WTC11 (cell line): ENCODE data around the gene OR11H7. TPM values are rescaled to one million over a fixed set of nuclear protein-coding genes. Genes with fewer than 3 reads are reported as not detected.

Experiments
- ATAC-seq: fragments of 200-7000 bp; cut with Tn5 transposase; 2 replicates; pipeline ENCODE4 v1.10.0; 2021; ENCODE audit warnings: mild to moderate bottlenecking, moderate library complexity
- CTCF ChIA-PET: fragments of 300-600 bp; sonication (Branson Sonifier 250); formaldehyde crosslinking; loops from one replicate; lab custom pipeline; 2021; ENCODE audit warnings: antibody characterized with exemption; lab: Charles Lee
- POLR2A ChIA-PET: fragments of 350-600 bp; sonication (Branson Sonifier 250); formaldehyde crosslinking; loops from one replicate; lab custom pipeline; 2021; ENCODE audit warnings: antibody characterized with exemption; lab: Charles Lee
- DNase-seq: peaks from one replicate; pipeline ENCODE4 v3.0.0; 2021; ENCODE audit warnings: low spot score
- H3K27ac Mint-ChIP-seq: 2 replicates; pipeline ENCODE4 v1.8.0; 2021; ENCODE audit warnings: mixed read lengths
- H3K27me3 Mint-ChIP-seq: 2 replicates; pipeline ENCODE4 v1.8.0; 2021; ENCODE audit warnings: low read depth, mild to moderate bottlenecking, moderate library complexity, mixed read lengths
- H3K36me3 Mint-ChIP-seq: 2 replicates; pipeline ENCODE4 v1.8.0; 2021; ENCODE audit warnings: mixed read lengths
- H3K4me1 Mint-ChIP-seq: 2 replicates; pipeline ENCODE4 v1.8.0; 2022; ENCODE audit warnings: mixed read lengths
- H3K4me3 Mint-ChIP-seq: 2 replicates; pipeline ENCODE4 v1.8.0; 2021; ENCODE audit warnings: mild to moderate bottlenecking, moderate library complexity, mixed read lengths
- H3K9me3 Mint-ChIP-seq: 2 replicates; pipeline ENCODE4 v1.8.0; 2021; ENCODE audit warnings: mixed read lengths
- CREB1 ChIP-seq: sonication (generic); formaldehyde crosslinking; IDR thresholded peaks from 2 replicates; pipeline ENCODE4 v1.8.0; 2023; ENCODE audit warnings: mild to moderate bottlenecking, missing genetic modification reagents
- EMX1 ChIP-seq: fragments of 250-450 bp; sonication (Bioruptor Pico); IDR thresholded peaks from 2 replicates; pipeline ENCODE4 v1.8.0; 2021; ENCODE audit warnings: mild to moderate bottlenecking
- ETV6 ChIP-seq: sonication (generic); formaldehyde crosslinking; IDR thresholded peaks from 2 replicates; pipeline ENCODE4 v1.8.1; 2022; ENCODE audit warnings: mild to moderate bottlenecking, missing genetic modification reagents
- NFYB ChIP-seq: sonication (generic); formaldehyde crosslinking; conservative IDR thresholded peaks from 2 replicates; pipeline ENCODE4 v1.8.0; 2022; ENCODE audit warnings: low read depth, missing genetic modification reagents
- NR1H2 ChIP-seq: sonication (generic); formaldehyde crosslinking; IDR thresholded peaks from 2 replicates; pipeline ENCODE4 v1.9.0; 2021; ENCODE audit warnings: mild to moderate bottlenecking, moderate library complexity, missing genetic modification reagents
- OVOL2 ChIP-seq: fragments of 250-450 bp; sonication (Bioruptor Pico); IDR thresholded peaks from 2 replicates; pipeline ENCODE4 v1.9.0; 2021; ENCODE audit warnings: mild to moderate bottlenecking, borderline replicate concordance
- SMAD4 ChIP-seq: sonication (generic); formaldehyde crosslinking; IDR thresholded peaks from 2 replicates; pipeline ENCODE4 v1.8.0; 2022; ENCODE audit warnings: mild to moderate bottlenecking, missing genetic modification reagents
- TEAD1 ChIP-seq: sonication (generic); formaldehyde crosslinking; IDR thresholded peaks from 2 replicates; pipeline ENCODE4 v1.8.0; 2022; ENCODE audit warnings: mild to moderate bottlenecking, missing genetic modification reagents
- TP53 ChIP-seq: sonication (generic); formaldehyde crosslinking; IDR thresholded peaks from 2 replicates; pipeline ENCODE4 v1.8.1; 2023; ENCODE audit warnings: mild to moderate bottlenecking, missing genetic modification reagents
- ZNF219 ChIP-seq: sonication (generic); formaldehyde crosslinking; IDR thresholded peaks from 2 replicates; pipeline ENCODE4 v1.8.0; 2023; ENCODE audit warnings: missing genetic modification reagents, mild to moderate bottlenecking, borderline replicate concordance
- ZNF423 ChIP-seq: fragments of 250-450 bp; sonication (Bioruptor Pico); IDR thresholded peaks from 2 replicates; pipeline ENCODE4 v2.1.2; 2022; ENCODE audit warnings: mild to moderate bottlenecking, moderate library complexity
- total RNA-seq: library from RNA; stranded (reverse); gene quantifications from 3 replicates; pipeline ENCODE4 v1.2.3, GENCODE V29; 2021
- TF ChIP-seq, protein P1 (sequence below): sonication (generic); formaldehyde crosslinking; conservative IDR thresholded peaks from 2 replicates; pipeline ENCODE4 v1.8.1; 2022; ENCODE audit warnings: mild to moderate bottlenecking, missing genetic modification reagents
- TF ChIP-seq, protein P2 (sequence below): sonication (generic); formaldehyde crosslinking; IDR thresholded peaks from 2 replicates; pipeline ENCODE4 v1.8.0; 2022; ENCODE audit warnings: missing genetic modification reagents
- TF ChIP-seq, protein P3 (sequence below): sonication (generic); formaldehyde crosslinking; IDR thresholded peaks from 2 replicates; pipeline ENCODE4 v1.8.1; 2023; ENCODE audit warnings: mild to moderate bottlenecking, missing genetic modification reagents
- TF ChIP-seq, protein P4 (sequence below): fragments of 250-450 bp; sonication (Bioruptor Pico); IDR thresholded peaks from 2 replicates; pipeline ENCODE4 v1.8.0; 2021; ENCODE audit warnings: mild to moderate bottlenecking
- TF ChIP-seq, protein P5 (sequence below): fragments of 250-450 bp; sonication (Bioruptor Pico); IDR thresholded peaks from 2 replicates; pipeline ENCODE4 v1.9.0; 2021; ENCODE audit warnings: mild to moderate bottlenecking, borderline replicate concordance
- TF ChIP-seq, protein P6 (sequence below): sonication (generic); formaldehyde crosslinking; IDR thresholded peaks from 2 replicates; pipeline ENCODE4 v1.8.1; 2023; ENCODE audit warnings: mild to moderate bottlenecking, missing genetic modification reagents, moderate library complexity
- TF ChIP-seq, protein P7 (sequence below): sonication (generic); formaldehyde crosslinking; IDR thresholded peaks from 2 replicates; pipeline ENCODE4 v1.8.1; 2022; ENCODE audit warnings: low read depth, missing genetic modification reagents, borderline replicate concordance
- TF ChIP-seq, protein P8 (sequence below): sonication (generic); formaldehyde crosslinking; IDR thresholded peaks from 2 replicates; pipeline ENCODE4 v1.8.0; 2022; ENCODE audit warnings: mild to moderate bottlenecking, missing genetic modification reagents

Gene OR11H7
- total RNA-seq, 1 experiment from 2014 or later, result not detected

DNA sequence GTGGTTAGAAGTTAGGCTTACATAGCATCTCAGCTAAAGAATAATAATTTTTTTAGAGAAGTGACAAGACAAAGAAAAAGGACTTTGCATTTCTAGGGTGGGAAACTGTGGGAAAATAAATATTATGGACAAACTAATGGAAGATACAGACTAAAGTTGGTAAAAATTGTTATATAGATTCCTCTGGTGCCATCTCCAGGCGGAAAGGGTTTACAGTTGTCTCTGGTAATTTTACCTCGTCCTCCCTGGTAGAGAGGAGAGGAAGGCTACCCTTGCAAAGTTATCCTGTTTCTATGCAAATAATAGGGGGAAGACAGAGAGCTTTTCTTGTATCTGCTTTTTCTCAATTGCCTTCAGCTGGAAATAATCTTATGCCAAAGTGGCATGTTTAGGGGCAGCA lies 32.9 kb upstream of the OR11H7 start (continued):
- TF ChIP-seq, protein P1, sequence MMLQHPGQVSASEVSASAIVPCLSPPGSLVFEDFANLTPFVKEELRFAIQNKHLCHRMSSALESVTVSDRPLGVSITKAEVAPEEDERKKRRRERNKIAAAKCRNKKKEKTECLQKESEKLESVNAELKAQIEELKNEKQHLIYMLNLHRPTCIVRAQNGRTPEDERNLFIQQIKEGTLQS (CRISPR knock-in tag), result no peak
- TF ChIP-seq ZNF423, result no peak

GRCh38 chr14:20197459-20197858 lies 31.3 kb upstream of the OR11H7 start:
- Mint-ChIP-seq H3K36me3 (peaks cover 46% of the 10 kb centered on the region), H3K27me3 (peaks cover 14% of the 10 kb centered on the region), H3K27ac (no peak overlapping the region), H3K4me3 (no peak overlapping the region), H3K4me1 (no peaks in the 10 kb centered on the region)
- ChIA-PET POLR2A (no interaction called here), CTCF (no interaction called here)
- DNase-seq, result no peak
- ATAC-seq, result no peak
- TF ChIP-seq, protein P2, sequence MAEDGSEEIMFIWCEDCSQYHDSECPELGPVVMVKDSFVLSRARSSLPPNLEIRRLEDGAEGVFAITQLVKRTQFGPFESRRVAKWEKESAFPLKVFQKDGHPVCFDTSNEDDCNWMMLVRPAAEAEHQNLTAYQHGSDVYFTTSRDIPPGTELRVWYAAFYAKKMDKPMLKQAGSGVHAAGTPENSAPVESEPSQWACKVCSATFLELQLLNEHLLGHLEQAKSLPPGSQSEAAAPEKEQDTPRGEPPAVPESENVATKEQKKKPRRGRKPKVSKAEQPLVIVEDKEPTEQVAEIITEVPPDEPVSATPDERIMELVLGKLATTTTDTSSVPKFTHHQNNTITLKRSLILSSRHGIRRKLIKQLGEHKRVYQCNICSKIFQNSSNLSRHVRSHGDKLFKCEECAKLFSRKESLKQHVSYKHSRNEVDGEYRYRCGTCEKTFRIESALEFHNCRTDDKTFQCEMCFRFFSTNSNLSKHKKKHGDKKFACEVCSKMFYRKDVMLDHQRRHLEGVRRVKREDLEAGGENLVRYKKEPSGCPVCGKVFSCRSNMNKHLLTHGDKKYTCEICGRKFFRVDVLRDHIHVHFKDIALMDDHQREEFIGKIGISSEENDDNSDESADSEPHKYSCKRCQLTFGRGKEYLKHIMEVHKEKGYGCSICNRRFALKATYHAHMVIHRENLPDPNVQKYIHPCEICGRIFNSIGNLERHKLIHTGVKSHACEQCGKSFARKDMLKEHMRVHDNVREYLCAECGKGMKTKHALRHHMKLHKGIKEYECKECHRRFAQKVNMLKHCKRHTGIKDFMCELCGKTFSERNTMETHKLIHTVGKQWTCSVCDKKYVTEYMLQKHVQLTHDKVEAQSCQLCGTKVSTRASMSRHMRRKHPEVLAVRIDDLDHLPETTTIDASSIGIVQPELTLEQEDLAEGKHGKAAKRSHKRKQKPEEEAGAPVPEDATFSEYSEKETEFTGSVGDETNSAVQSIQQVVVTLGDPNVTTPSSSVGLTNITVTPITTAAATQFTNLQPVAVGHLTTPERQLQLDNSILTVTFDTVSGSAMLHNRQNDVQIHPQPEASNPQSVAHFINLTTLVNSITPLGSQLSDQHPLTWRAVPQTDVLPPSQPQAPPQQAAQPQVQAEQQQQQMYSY, result no peak
- no peak for TF ChIP-seq OVOL2
- TF ChIP-seq, all 79 proteins: peak for 0
- peaks cover 75% of the 10 kb centered on the region for H3K9me3 Mint-ChIP-seq

- Mint-ChIP-seq H3K36me3 (peaks cover 50% of the 10 kb centered on the region), H3K4me1 (no peaks in the 10 kb centered on the region), H3K4me3 (no peak overlapping the region), H3K27ac (no peak overlapping the region), H3K27me3 (peaks cover 15% of the 10 kb centered on the region), H3K9me3 (peaks cover 73% of the 10 kb centered on the region)
- POLR2A ChIA-PET, result no interaction called here
- CTCF ChIA-PET, result no interaction called here
- DNase-seq (no peak), ATAC-seq (no peak)
- TF ChIP-seq, protein P3, sequence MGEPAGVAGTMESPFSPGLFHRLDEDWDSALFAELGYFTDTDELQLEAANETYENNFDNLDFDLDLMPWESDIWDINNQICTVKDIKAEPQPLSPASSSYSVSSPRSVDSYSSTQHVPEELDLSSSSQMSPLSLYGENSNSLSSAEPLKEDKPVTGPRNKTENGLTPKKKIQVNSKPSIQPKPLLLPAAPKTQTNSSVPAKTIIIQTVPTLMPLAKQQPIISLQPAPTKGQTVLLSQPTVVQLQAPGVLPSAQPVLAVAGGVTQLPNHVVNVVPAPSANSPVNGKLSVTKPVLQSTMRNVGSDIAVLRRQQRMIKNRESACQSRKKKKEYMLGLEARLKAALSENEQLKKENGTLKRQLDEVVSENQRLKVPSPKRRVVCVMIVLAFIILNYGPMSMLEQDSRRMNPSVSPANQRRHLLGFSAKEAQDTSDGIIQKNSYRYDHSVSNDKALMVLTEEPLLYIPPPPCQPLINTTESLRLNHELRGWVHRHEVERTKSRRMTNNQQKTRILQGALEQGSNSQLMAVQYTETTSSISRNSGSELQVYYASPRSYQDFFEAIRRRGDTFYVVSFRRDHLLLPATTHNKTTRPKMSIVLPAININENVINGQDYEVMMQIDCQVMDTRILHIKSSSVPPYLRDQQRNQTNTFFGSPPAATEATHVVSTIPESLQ (CRISPR knock-in tag), result no peak
- no peak for TF ChIP-seq TP53 (CRISPR knock-in tag)
- TF ChIP-seq, protein P4, sequence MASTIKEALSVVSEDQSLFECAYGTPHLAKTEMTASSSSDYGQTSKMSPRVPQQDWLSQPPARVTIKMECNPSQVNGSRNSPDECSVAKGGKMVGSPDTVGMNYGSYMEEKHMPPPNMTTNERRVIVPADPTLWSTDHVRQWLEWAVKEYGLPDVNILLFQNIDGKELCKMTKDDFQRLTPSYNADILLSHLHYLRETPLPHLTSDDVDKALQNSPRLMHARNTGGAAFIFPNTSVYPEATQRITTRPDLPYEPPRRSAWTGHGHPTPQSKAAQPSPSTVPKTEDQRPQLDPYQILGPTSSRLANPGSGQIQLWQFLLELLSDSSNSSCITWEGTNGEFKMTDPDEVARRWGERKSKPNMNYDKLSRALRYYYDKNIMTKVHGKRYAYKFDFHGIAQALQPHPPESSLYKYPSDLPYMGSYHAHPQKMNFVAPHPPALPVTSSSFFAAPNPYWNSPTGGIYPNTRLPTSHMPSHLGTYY (CRISPR knock-in tag), result no peak
- TF ChIP-seq EMX1 (CRISPR knock-in tag), result no peak
- no peak for TF ChIP-seq NR1H2 (CRISPR knock-in tag)
- TF ChIP-seq, protein P5, sequence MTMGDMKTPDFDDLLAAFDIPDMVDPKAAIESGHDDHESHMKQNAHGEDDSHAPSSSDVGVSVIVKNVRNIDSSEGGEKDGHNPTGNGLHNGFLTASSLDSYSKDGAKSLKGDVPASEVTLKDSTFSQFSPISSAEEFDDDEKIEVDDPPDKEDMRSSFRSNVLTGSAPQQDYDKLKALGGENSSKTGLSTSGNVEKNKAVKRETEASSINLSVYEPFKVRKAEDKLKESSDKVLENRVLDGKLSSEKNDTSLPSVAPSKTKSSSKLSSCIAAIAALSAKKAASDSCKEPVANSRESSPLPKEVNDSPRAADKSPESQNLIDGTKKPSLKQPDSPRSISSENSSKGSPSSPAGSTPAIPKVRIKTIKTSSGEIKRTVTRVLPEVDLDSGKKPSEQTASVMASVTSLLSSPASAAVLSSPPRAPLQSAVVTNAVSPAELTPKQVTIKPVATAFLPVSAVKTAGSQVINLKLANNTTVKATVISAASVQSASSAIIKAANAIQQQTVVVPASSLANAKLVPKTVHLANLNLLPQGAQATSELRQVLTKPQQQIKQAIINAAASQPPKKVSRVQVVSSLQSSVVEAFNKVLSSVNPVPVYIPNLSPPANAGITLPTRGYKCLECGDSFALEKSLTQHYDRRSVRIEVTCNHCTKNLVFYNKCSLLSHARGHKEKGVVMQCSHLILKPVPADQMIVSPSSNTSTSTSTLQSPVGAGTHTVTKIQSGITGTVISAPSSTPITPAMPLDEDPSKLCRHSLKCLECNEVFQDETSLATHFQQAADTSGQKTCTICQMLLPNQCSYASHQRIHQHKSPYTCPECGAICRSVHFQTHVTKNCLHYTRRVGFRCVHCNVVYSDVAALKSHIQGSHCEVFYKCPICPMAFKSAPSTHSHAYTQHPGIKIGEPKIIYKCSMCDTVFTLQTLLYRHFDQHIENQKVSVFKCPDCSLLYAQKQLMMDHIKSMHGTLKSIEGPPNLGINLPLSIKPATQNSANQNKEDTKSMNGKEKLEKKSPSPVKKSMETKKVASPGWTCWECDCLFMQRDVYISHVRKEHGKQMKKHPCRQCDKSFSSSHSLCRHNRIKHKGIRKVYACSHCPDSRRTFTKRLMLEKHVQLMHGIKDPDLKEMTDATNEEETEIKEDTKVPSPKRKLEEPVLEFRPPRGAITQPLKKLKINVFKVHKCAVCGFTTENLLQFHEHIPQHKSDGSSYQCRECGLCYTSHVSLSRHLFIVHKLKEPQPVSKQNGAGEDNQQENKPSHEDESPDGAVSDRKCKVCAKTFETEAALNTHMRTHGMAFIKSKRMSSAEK (CRISPR knock-in tag), result no peak
- no peak for TF ChIP-seq ZNF219
- no peak for TF ChIP-seq SMAD4 (CRISPR knock-in tag)
- TF ChIP-seq, protein P6, sequence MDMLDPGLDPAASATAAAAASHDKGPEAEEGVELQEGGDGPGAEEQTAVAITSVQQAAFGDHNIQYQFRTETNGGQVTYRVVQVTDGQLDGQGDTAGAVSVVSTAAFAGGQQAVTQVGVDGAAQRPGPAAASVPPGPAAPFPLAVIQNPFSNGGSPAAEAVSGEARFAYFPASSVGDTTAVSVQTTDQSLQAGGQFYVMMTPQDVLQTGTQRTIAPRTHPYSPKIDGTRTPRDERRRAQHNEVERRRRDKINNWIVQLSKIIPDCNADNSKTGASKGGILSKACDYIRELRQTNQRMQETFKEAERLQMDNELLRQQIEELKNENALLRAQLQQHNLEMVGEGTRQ (CRISPR knock-in tag), result no peak
- TF ChIP-seq, protein P7, sequence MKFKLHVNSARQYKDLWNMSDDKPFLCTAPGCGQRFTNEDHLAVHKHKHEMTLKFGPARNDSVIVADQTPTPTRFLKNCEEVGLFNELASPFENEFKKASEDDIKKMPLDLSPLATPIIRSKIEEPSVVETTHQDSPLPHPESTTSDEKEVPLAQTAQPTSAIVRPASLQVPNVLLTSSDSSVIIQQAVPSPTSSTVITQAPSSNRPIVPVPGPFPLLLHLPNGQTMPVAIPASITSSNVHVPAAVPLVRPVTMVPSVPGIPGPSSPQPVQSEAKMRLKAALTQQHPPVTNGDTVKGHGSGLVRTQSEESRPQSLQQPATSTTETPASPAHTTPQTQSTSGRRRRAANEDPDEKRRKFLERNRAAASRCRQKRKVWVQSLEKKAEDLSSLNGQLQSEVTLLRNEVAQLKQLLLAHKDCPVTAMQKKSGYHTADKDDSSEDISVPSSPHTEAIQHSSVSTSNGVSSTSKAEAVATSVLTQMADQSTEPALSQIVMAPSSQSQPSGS, result no peak
- TF ChIP-seq ETV6 (CRISPR knock-in tag), result no peak
- no peak for TF ChIP-seq TEAD1 (CRISPR knock-in tag)
- no peak for TF ChIP-seq CREB1 (CRISPR knock-in tag)
- no peak for TF ChIP-seq NFYB
- TF ChIP-seq, protein P8, sequence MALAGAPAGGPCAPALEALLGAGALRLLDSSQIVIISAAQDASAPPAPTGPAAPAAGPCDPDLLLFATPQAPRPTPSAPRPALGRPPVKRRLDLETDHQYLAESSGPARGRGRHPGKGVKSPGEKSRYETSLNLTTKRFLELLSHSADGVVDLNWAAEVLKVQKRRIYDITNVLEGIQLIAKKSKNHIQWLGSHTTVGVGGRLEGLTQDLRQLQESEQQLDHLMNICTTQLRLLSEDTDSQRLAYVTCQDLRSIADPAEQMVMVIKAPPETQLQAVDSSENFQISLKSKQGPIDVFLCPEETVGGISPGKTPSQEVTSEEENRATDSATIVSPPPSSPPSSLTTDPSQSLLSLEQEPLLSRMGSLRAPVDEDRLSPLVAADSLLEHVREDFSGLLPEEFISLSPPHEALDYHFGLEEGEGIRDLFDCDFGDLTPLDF (CRISPR knock-in tag), result no peak
Observed at GRCh38 chr14:20198991-20199390, 29.8 kb upstream of the OR11H7 start.
